Liver (tissue), 9 donors: ENCODE measurements around the gene AURKB. TPM values are rescaled to one million over a fixed set of nuclear protein-coding genes. Genes with fewer than 3 reads are reported as not detected.
A peak's percentile ranks its signal among the peaks of the same experiment; 100 is the strongest.

ENCODE experiments used
- DNase-seq: peaks from one replicate; pipeline ENCODE4 v3.0.0-alpha.2; 2017; ENCODE audit warnings: low spot score
- H3K27ac ChIP-seq, 2 donors: one replicate each; pipeline ENCODE4 v1.7.0; 2013; ENCODE audit warnings: inconsistent platforms in 2 of 2, low read length in 2 of 2, control low read depth in 1 of 2, low read depth in 1 of 2, mild to moderate bottlenecking in 1 of 2
- H3K27me3 ChIP-seq, 4 donors: one replicate each; pipeline versions ENCODE4 v1.6.1 to v1.7.0; 2013; ENCODE audit warnings: low read length in 3 of 4, inconsistent platforms in 1 of 4, mild to moderate bottlenecking in 1 of 4, moderate library complexity in 1 of 4; ENCODE audit not compliant: control insufficient read depth in 4 of 4, insufficient read depth in 4 of 4
- H3K36me3 ChIP-seq, 4 donors: one replicate each; pipeline versions ENCODE4 v1.6.1 to v1.7.0; 2013; ENCODE audit warnings: low read length in 3 of 4, mild to moderate bottlenecking in 3 of 4, low read depth in 1 of 4, moderate library complexity in 1 of 4; ENCODE audit not compliant: control insufficient read depth in 4 of 4, insufficient read depth in 3 of 4
- H3K4me1 ChIP-seq, 4 donors: one replicate each; pipeline versions ENCODE4 v1.6.1 to v1.7.0; 2013; ENCODE audit warnings: low read length in 3 of 4, mild to moderate bottlenecking in 3 of 4, moderate library complexity in 1 of 4; ENCODE audit not compliant: control insufficient read depth in 4 of 4, insufficient read depth in 4 of 4
- H3K4me3 ChIP-seq, 3 donors: one replicate each; pipeline versions ENCODE4 v1.6.1 to v1.7.0; 2013; ENCODE audit warnings: low read length in 3 of 3, control low read depth in 1 of 3, low read depth in 1 of 3, mild to moderate bottlenecking in 1 of 3
- H3K9ac ChIP-seq, 2 donors: one replicate each; pipeline ENCODE4 v1.7.0; 2013; ENCODE audit warnings: low read length in 2 of 2, mild to moderate bottlenecking in 2 of 2, moderate library complexity in 2 of 2, control low read depth in 1 of 2, low read depth in 1 of 2
- H3K9me3 ChIP-seq, 4 donors: one replicate each; pipeline versions ENCODE4 v1.6.1 to v1.7.0; 2013; ENCODE audit warnings: low read length in 3 of 4; ENCODE audit not compliant: control insufficient read depth in 4 of 4
- ATF3 ChIP-seq: IDR thresholded peaks from 2 replicates; pipeline ENCODE4 v1.6.1; 2016; ENCODE audit warnings: antibody characterized with exemption
- EGR1 ChIP-seq, 2 donors: IDR thresholded peaks; 2 replicates each; pipeline ENCODE4 v1.6.1; 2016 to 2018; ENCODE audit warnings: antibody characterized with exemption in 2 of 2, low read depth in 2 of 2
- FOXA1 ChIP-seq: IDR thresholded peaks from 2 replicates; pipeline ENCODE4 v1.6.1; 2016; ENCODE audit warnings: antibody characterized with exemption
- FOXA2 ChIP-seq: IDR thresholded peaks from 2 replicates; pipeline ENCODE4 v1.6.1; 2016; ENCODE audit warnings: antibody characterized with exemption
- GABPA ChIP-seq, 2 donors: IDR thresholded peaks in 1 of 2; conservative IDR thresholded peaks in 1 of 2; 2 replicates each; pipeline ENCODE4 v1.6.1; 2016; ENCODE audit warnings: antibody characterized with exemption in 2 of 2, mild to moderate bottlenecking in 1 of 2, moderate library complexity in 1 of 2
- HNF4A ChIP-seq, 2 donors: conservative IDR thresholded peaks; 2 replicates each; pipeline ENCODE4 v1.6.1; 2016; ENCODE audit warnings: antibody characterized with exemption in 2 of 2, mild to moderate bottlenecking in 2 of 2
- HNF4G ChIP-seq: IDR thresholded peaks from 2 replicates; pipeline ENCODE4 v1.6.1; 2016; ENCODE audit warnings: antibody characterized with exemption
- MAX ChIP-seq: IDR thresholded peaks from 2 replicates; pipeline ENCODE4 v1.6.1; 2016; ENCODE audit warnings: antibody characterized with exemption
- RAD21 ChIP-seq, 2 donors: IDR thresholded peaks; 2 replicates each; pipeline ENCODE4 v1.6.1; 2016; ENCODE audit warnings: antibody characterized with exemption in 2 of 2, mild to moderate bottlenecking in 2 of 2
- RXRA ChIP-seq, 2 donors: IDR thresholded peaks; 2 replicates each; pipeline ENCODE4 v1.6.1; 2017 to 2018; ENCODE audit warnings: antibody characterized with exemption in 2 of 2, mild to moderate bottlenecking in 1 of 2
- SP1 ChIP-seq: IDR thresholded peaks from 2 replicates; pipeline ENCODE4 v1.6.1; 2018; ENCODE audit warnings: antibody characterized with exemption, mild to moderate bottlenecking
- TAF1 ChIP-seq: conservative IDR thresholded peaks from 2 replicates; pipeline ENCODE4 v1.6.1; 2016; ENCODE audit warnings: antibody characterized with exemption, mild to moderate bottlenecking
- YY1 ChIP-seq: IDR thresholded peaks from 2 replicates; pipeline ENCODE4 v1.6.1; 2016; ENCODE audit warnings: antibody characterized with exemption, mild to moderate bottlenecking
- ZBTB33 ChIP-seq: IDR thresholded peaks from 2 replicates; pipeline ENCODE4 v1.6.1; 2016; ENCODE audit warnings: antibody characterized with exemption
- WGBS: extraction: QIAGEN DNeasy Blood & Tissue Kit; methylation state at CpG from one replicate; pipeline ENCODE4 v1.1.7; 2013; 5-methylcytosine and 5-hydroxymethylcytosine counted together
- polyA plus RNA-seq, 2 donors: library from polyadenylated mRNA; stranded (reverse) in 1 of 2; unstranded in 1 of 2; fragments of 200-250 nt in 1 of 2; fragments of >200 nt in 1 of 2; fragmentation: Nextera tagmentation in 1 of 2; extraction: Ambion mirVana in 1 of 2; gene quantifications; one replicate each; pipeline versions ENCODE4 v1.2.1 to v1.2.3, GENCODE V29; 2013 to 2015
- total RNA-seq, 2 donors: library from RNA; depleted of rRNA; stranded (reverse); fragments of >200 nt; gene quantifications; one replicate each; pipeline ENCODE4 v1.2.3, GENCODE V29; 2014
- donor health status: healthy.
- donor health status: healthy.
- donor health status: healthy.
- donor health status: healthy.
- donor health status: healthy.

The AURKB gene
- total and polyA plus RNA-seq, 4 donors: 0.42 to 25.9 (median 3.0) TPM

- TF ChIP-seq HNF4A (conservative IDR thresholded peaks at IDR 0.05): no peak
- no peak for TF ChIP-seq FOXA2
- no peak for TF ChIP-seq MAX
- no peak for TF ChIP-seq TAF1
- no peak for TF ChIP-seq FOXA1
- no peak for TF ChIP-seq ZBTB33
- TF ChIP-seq GABPA (IDR thresholded peaks at IDR 0.05 in 1 of 2, conservative IDR thresholded peaks at IDR 0.05 in 1 of 2): no peak
- TF ChIP-seq HNF4G: no peak
- TF ChIP-seq SP1: no peak
- no peak for TF ChIP-seq RAD21 (IDR thresholded peaks at IDR 0.05)
- no peak for TF ChIP-seq RXRA (IDR thresholded peaks at IDR 0.05)
- no peak for TF ChIP-seq YY1
Measured at GRCh38 chr17:8225813-8226535, 15.6 kb upstream of the AURKB start (continued).

- Histone ChIP-seq H3K4me1 (peaks cover 4 to 25% (median 15%) of the 10 kb centered on the region in 4 donors), H3K36me3 (peaks cover 8 to 30% (median 21%) of the 10 kb centered on the region in 4 donors), H3K27me3 (no peaks in the 10 kb centered on the region), H3K4me3 (no peak overlapping the region), H3K9me3 (no peaks in the 10 kb centered on the region), H3K27ac (no peak overlapping the region), H3K9ac (no peak overlapping the region)
- 92% methylated on average over 26 of the region's 26 CpGs for WGBS
- no peak for DNase-seq
- TF ChIP-seq GABPA (IDR thresholded peaks at IDR 0.05 in 1 of 2, conservative IDR thresholded peaks at IDR 0.05 in 1 of 2) (no peak), ATF3 (no peak), YY1 (no peak)
Measured at GRCh38 chr17:8224891-8225812, 14.8 kb upstream of the AURKB start.

GRCh38 chr17:8223356-8224126 lies 13.2 kb upstream of the AURKB start:
- no peaks in the 10 kb centered on the region for H3K27me3 ChIP-seq
- peaks cover 2 to 15% (median 8%) of the 10 kb centered on the region in 4 donors for H3K36me3 ChIP-seq
- WGBS: 10% methylated on average over 27 of the region's 27 CpGs
- H3K9ac ChIP-seq: peak overlapping the region; percentile 32 to 47
- H3K4me3 ChIP-seq: peak overlapping the region; percentile 60 to 77 (median 67)
- H3K27ac ChIP-seq: peak overlapping the region; percentile 82 to 93
- DNase-seq: peak; percentile 60
- no peaks in the 10 kb centered on the region for H3K9me3 ChIP-seq
- H3K4me1 ChIP-seq: peaks cover 4 to 25% (median 15%) of the 10 kb centered on the region in 4 donors
- TF ChIP-seq EGR1 (IDR thresholded peaks at IDR 0.05; ENCODE audit: low read depth in 2 of 2): no peak
- peak; percentile 59 to 60 for TF ChIP-seq RAD21 (IDR thresholded peaks at IDR 0.05)
- TF ChIP-seq TAF1: peak; percentile 20
- TF ChIP-seq HNF4G: no peak
- no peak for TF ChIP-seq ZBTB33
- no peak for TF ChIP-seq ATF3
